Measurements from ENCODE around the gene EPAS1.

- no peak for TF ChIP-seq POLR2AphosphoS5 (IDR thresholded peaks at IDR 0.05; ENCODE audit: low read depth, low read length)
- TF ChIP-seq POLR2A (IDR thresholded peaks at IDR 0.05; ENCODE audit: control extremely low read depth in 1 of 2, low read depth in 2 of 2, low read length in 2 of 2): no peak
- no peak for TF ChIP-seq EGR1 (IDR thresholded peaks at IDR 0.05; ENCODE audit: borderline replicate concordance, low read depth, low read length)
- no peak for TF ChIP-seq BCL11A (IDR thresholded peaks at IDR 0.05; ENCODE audit: low read depth in 2 of 2, low read length in 2 of 2)
- TF ChIP-seq CTCF (IDR thresholded peaks at IDR 0.05; ENCODE audit: control extremely low read depth in 1 of 3, insufficient read depth in 1 of 3, low read depth in 1 of 3, low read length in 3 of 3): no peak
- TF ChIP-seq MAFK (IDR thresholded peaks at IDR 0.05; ENCODE audit: low read depth, low read length): no peak
- TF ChIP-seq CHD2 (IDR thresholded peaks at IDR 0.05; ENCODE audit: low read length): no peak
- TF ChIP-seq HDAC2 (IDR thresholded peaks at IDR 0.05; ENCODE audit: borderline replicate concordance in 1 of 2, low read depth in 2 of 2, low read length in 2 of 2): no peak
- no peak for TF ChIP-seq CBX5 (IDR thresholded peaks at IDR 0.05; ENCODE audit: low read depth, low read length)
Observed at GRCh38 chr2:46284260-46284659, 12.9 kb upstream of the EPAS1 start.
